Heart left ventricle (tissue), 16 donors: ENCODE measurements around the gene VDAC2. TPM values are rescaled to one million over a fixed set of nuclear protein-coding genes. Genes with fewer than 3 reads are reported as not detected.

Experiments
- ATAC-seq, 4 donors: fragments of 200-7000 bp; cut with Tn5 transposase; one replicate each; pipeline ENCODE4 v1.9.1; 2020 to 2022; ENCODE audit warnings: moderate library complexity in 4 of 4, mild to moderate bottlenecking in 3 of 4, moderate number of reproducible peaks in 1 of 4
- DNase-seq, 5 donors: peaks; one replicate each; pipeline ENCODE4 v3.0.0-alpha.2; 2020
- H3K27ac ChIP-seq, 12 donors: fragments of 200-600 bp; sonication (generic) in 4 of 12; one replicate each; pipeline versions ENCODE4 v1.5.0 to v1.8.0; 2016 to 2022; ENCODE audit warnings: mild to moderate bottlenecking in 2 of 12
- H3K27me3 ChIP-seq, 9 donors: fragments of 200-600 bp; sonication (generic) in 2 of 9; one replicate each; pipeline versions ENCODE4 v1.5.1 to v1.8.0; 2016 to 2022; ENCODE audit warnings: mild to moderate bottlenecking in 3 of 9
- H3K36me3 ChIP-seq, 9 donors: fragments of 200-600 bp; sonication (generic) in 2 of 9; one replicate each; pipeline versions ENCODE4 v1.5.0 to v1.8.0; 2018 to 2022; ENCODE audit warnings: mild to moderate bottlenecking in 2 of 9
- H3K4me1 ChIP-seq, 12 donors: fragments of 200-600 bp; sonication (generic) in 4 of 12; one replicate each; pipeline versions ENCODE4 v1.5.0 to v1.8.0; 2016 to 2022; ENCODE audit warnings: mild to moderate bottlenecking in 3 of 12
- H3K4me3 ChIP-seq, 12 donors: fragments of 200-600 bp; sonication (generic) in 4 of 12; one replicate each; pipeline versions ENCODE4 v1.5.0 to v1.8.0; 2017 to 2022; ENCODE audit warnings: mild to moderate bottlenecking in 9 of 12, moderate library complexity in 4 of 12
- H3K9me3 ChIP-seq, 12 donors: fragments of 200-600 bp; sonication (generic) in 4 of 12; one replicate each; pipeline versions ENCODE4 v1.5.0 to v1.8.0; 2016 to 2022; ENCODE audit warnings: mild to moderate bottlenecking in 1 of 12
- POLR2A ChIP-seq, 2 donors: fragments of 450-650 bp; IDR thresholded peaks; one replicate each; pipeline ENCODE4 v1.6.1; 2017; ENCODE audit warnings: antibody characterized with exemption in 2 of 2, mild to moderate bottlenecking in 2 of 2, moderate library complexity in 2 of 2
- WGBS, 4 donors: extraction: QIAGEN DNeasy Blood & Tissue Kit in 2 of 4; methylation state at CpG; one replicate each; pipeline versions ENCODE4 v1.1.5 to v1.1.7; 2013 to 2018; 5-methylcytosine and 5-hydroxymethylcytosine counted together
- intact Hi-C, 10 donors: fragments of 100-400 bp; cut with DNase I; formaldehyde crosslinking; loops; one replicate each; pipeline versions ENCODE4 v1.11.1 to v1.14.2; 2022
- polyA plus RNA-seq, 2 donors: library from polyadenylated mRNA; stranded (reverse); fragments of 200-250 nt; gene quantifications; one replicate each; pipeline ENCODE4 v1.2.3, GENCODE V29; 2013
- total RNA-seq, 9 donors: library from RNA; depleted of rRNA in 2 of 9; stranded (reverse); fragments of >200 nt in 2 of 9; fragmentation: NEBNext Ultra II Directional in 3 of 9; extraction: Animal tissue kit (Norgen Biotek cat#: 25700) in 3 of 9; gene quantifications; one replicate each; pipeline versions ENCODE4 v1.1.0 to v1.2.4, GENCODE V29; 2016 to 2023
- TF ChIP-seq, protein P1 (sequence below), 12 donors: fragments of 200-600 bp; sonication (generic) in 4 of 12; IDR thresholded peaks; one replicate each; pipeline versions ENCODE4 v1.5.0 to v1.8.0; 2018 to 2022; ENCODE audit warnings: antibody characterized with exemption in 12 of 12, mild to moderate bottlenecking in 5 of 12
- donor health status: ischemic (EF 13 %, LVEDD 7.1; RV severe dilation, severe dysfunction).
- donor health status: healthy with polysubstance abuse.
- donor health status: DM: no; HTN: yes; CAD: no.
- donor health status: DM: no; HTN: no; CAD: no.
- donor health status: ischemic (EF 25% LVEDD 6.9; RV normal size, moderate dysfunction).
- donor health status: ischemic (EF 25% LVEDD 5.7; RV mildly dilated, moderate dysfunction).
- donor health status: healthy.
- donor health status: DM: yes; HTN: yes; CAD: no.
- donor health status: ischemic (EF 35%, LVEDD 5.7; RV mildly dilated, moderate dysfunction).
- donor health status: nonischemic (EF 11% LVEDD 7.7; RV severe dilation, severe dysfunction).
- donor health status: DM: yes; HTN: yes; CAD: no.
- donor health status: PGD.
- donor health status: ischemic (EF 29% LVEDD 5.4; RV normal size, mild dysfunction).
- donor health status: nonischemic (EF 23%, LVEDD 6.1; RV moderate dilation, normal function).

VDAC2 gene
- total and polyA plus RNA-seq, 11 donors: 334 to 554 (median 472) TPM

- H3K36me3 ChIP-seq: no peaks in the 10 kb centered on the region
- TF ChIP-seq POLR2A (IDR thresholded peaks at IDR 0.05): no peak
- TF ChIP-seq, protein P1, sequence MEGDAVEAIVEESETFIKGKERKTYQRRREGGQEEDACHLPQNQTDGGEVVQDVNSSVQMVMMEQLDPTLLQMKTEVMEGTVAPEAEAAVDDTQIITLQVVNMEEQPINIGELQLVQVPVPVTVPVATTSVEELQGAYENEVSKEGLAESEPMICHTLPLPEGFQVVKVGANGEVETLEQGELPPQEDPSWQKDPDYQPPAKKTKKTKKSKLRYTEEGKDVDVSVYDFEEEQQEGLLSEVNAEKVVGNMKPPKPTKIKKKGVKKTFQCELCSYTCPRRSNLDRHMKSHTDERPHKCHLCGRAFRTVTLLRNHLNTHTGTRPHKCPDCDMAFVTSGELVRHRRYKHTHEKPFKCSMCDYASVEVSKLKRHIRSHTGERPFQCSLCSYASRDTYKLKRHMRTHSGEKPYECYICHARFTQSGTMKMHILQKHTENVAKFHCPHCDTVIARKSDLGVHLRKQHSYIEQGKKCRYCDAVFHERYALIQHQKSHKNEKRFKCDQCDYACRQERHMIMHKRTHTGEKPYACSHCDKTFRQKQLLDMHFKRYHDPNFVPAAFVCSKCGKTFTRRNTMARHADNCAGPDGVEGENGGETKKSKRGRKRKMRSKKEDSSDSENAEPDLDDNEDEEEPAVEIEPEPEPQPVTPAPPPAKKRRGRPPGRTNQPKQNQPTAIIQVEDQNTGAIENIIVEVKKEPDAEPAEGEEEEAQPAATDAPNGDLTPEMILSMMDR (IDR thresholded peaks at IDR 0.05): no peak
These were observed 69.6 kb downstream of the VDAC2 start for GRCh38 chr10:75280236-75280635.

More at GRCh38 chr10:75280236-75280635, 69.6 kb downstream of the VDAC2 start:
- Histone ChIP-seq H3K4me3 (no peak overlapping the region), H3K27ac (no peak overlapping the region), H3K9me3 (no peaks in the 10 kb centered on the region), H3K27me3 (no peaks in the 10 kb centered on the region), H3K4me1 (peaks cover 0 to 15% (median 7%) of the 10 kb centered on the region in 12 donors)
- ATAC-seq: no peak
- intact Hi-C loops: no loop called here
- no peak for DNase-seq
- WGBS, 4 donors: 68 to 89% (median 83%) methylated on average over 2 of the region's 2 CpGs

Other genes starting within 250 kb of the VDAC2 start
- 10 to 100 TPM; 19.4 to 43.0 (median 25.1) TPM for gene SAMD8, start 99.1 kb upstream of the VDAC2 start, total RNA-seq
- 10 to 100 TPM in 1 of 2 donors, 1 to 10 TPM in 1; 7.5 to 10.1 TPM for gene SAMD8, start 99.1 kb upstream of the VDAC2 start, polyA plus RNA-seq
- 10 to 100 TPM; 20.8 to 75.0 (median 37.0) TPM for gene COMTD1, start 25.2 kb downstream of the VDAC2 start, total RNA-seq
- 100 to 1,000 TPM in 1 of 2 donors, 10 to 100 TPM in 1; 57.9 to 124 TPM for gene COMTD1, start 25.2 kb downstream of the VDAC2 start, polyA plus RNA-seq
- 1 to 10 TPM; 3.4 to 8.6 (median 7.4) TPM for gene ZNF503, start 191.0 kb downstream of the VDAC2 start, total RNA-seq
- gene ZNF503, start 191.0 kb downstream of the VDAC2 start, polyA plus RNA-seq: 1 to 10 TPM; 4.4 to 6.3 TPM
- gene LRMDA, start 220.8 kb downstream of the VDAC2 start, total RNA-seq: 10 to 100 TPM in 8 of 9 donors, 1 to 10 TPM in 1; 7.7 to 34.4 (median 14.9) TPM
- gene LRMDA, start 220.8 kb downstream of the VDAC2 start, polyA plus RNA-seq: 10 to 100 TPM in 1 of 2 donors, 1 to 10 TPM in 1; 2.4 to 14.9 TPM